ENCODE measurements around the gene TRIM38.

- TF ChIP-seq CTCF (IDR thresholded peaks at IDR 0.05; ENCODE audit: borderline replicate concordance, extremely low read depth, low read length, poor library complexity, severe bottlenecking): no peak
- TF ChIP-seq EZH2 (IDR thresholded peaks at IDR 0.05; ENCODE audit: borderline replicate concordance, low read depth, low read length, severe bottlenecking): no peak
Measured at GRCh38 chr6:25918083-25918683, 44.4 kb upstream of the TRIM38 start.

Data from DND-41 (cell line).